Inferior parietal cortex (tissue), 1 donor: ENCODE measurements around the gene ZCCHC12.

Experiments
- DNase-seq: peaks from one replicate; pipeline ENCODE4 v3.0.0-alpha.2; 2016; ENCODE audit errors: extremely low spot score

ZCCHC12 gene

GRCh38 chrX:118867251-118867650 is 43.6 kb downstream of the ZCCHC12 start:
- no peak for DNase-seq

GRCh38 chrX:118872102-118872566 is 48.5 kb downstream of the ZCCHC12 start:
- DNase-seq, result no peak
